OCI-M1 (cell line): Measurements from ENCODE around the gene RNF151.
"Not testable (repeated sequence)": the region's sequence is repeated elsewhere in the genome, so short reads cannot be mapped to it uniquely, and the experiment has no call there.

Experiments
- DNase-seq: peaks from one replicate; lab custom pipeline; 2025; lab: John Stamatoyannopoulos, UW

RNF151 gene

DNA sequence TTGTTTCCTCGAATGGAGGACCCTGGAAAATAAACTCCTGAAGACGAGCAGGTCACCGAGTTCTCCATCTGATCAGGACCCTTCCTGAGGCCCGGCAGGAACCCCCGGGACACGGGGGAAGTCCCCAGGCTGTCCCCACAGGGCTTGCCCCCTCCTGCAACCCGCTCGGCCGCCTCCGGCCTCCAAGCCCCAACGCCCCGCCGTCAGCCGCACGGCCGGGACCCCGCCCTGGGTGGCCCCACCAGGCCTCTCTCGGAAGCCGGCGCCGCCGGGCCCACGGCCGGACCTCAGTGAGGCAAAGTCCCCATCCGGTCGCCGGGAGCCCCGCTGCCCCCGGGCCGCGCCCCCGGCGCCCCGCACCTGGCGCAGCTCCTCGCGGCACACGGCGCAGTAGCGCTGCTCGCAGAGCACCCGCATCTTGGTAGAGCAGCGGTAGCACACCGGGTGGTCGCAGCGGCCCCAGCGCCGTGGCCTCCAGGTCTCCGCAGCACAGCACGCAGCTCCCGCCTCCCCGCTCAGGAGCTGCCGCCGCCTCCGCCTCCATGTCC lies 42.6 kb downstream of the RNF151 start:
- peak; percentile 40 for DNase-seq

GRCh38 chr16:2009791-2010510 lies 43.3 kb downstream of the RNF151 start, which contains the start of gene ZNF598:
TSS of gene ZNF598 (minus strand) at chr16:2009821.
- DNase-seq = peak; percentile 92

GRCh38 chr16:2011726-2012125 lies 45.1 kb downstream of the RNF151 start:
- DNase-seq = not testable (repeated sequence)

DNA sequence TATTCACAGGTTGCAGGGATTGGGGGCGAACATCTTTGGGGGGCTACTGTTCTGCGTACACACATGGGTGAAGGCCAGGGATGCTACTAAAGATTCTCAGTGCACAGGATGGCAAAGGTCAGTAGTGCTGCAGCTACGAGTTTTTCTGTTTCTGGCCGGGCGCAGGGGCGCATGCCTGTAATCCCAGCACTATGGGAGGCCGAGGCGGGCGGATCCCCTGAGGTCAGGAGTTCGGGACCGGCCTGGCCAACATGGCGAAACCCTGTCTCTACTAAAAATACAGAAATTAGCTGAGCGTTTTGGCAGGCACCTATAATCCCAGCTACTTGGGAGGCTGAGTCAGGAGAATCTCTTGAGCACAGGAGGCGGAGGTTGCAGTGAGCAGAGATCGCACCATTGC lies 46.9 kb downstream of the RNF151 start:
- no peak for DNase-seq

DNA sequence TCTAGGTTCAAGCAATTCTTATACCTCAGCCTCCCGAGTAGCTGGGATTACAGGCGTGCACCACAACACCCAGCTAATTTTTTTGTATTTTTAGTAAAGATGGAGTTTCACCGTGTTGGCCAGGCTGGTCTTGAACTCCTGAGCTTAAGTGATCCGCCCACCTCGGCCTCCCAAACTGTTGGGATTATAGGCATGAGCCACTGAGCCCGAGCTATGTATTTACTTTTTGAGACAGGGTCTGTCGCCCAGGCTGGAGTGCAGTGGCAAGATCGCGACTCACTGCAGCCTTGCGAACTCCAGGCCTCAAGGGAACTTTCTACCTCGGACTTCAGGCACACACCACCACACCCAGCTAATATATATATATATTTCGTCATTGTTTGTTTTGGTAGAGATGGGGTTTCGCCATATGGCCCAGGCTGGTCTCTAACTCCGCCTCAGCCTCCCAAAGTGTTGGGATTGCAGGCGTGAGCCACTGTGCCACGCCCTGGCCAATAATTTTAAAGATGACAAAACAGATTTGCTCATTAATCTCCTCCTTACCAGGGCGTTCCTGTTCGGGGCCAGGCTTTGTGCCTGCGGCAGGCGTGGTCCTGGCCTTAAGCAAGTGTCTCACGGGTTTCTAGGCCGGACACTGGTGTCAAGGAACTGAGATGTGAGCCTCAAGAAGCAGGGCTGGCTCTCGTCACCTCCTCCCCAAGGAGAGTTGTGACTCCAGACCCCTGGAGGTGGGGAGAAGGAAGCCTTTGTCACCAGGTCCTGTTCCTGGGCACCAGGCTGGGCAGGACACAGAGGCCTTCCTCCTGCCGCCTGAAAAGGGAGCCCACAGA lies 48.7 kb downstream of the RNF151 start:
- no peak for DNase-seq

DNA sequence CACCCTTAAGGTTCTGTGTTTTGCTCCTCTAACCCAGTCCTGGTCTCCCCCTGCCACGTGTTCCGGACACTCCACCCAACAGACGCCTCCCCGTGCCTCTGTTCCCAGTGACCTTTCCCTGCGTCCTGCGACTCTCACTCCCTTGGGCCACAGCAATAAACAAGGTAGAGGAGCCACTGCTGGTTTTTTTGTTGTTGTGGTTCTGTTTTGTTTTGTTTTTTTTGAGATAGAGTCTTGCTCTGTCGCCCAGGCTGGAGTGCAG lies 49.2 kb downstream of the RNF151 start:
- DNase-seq = no peak

DNA sequence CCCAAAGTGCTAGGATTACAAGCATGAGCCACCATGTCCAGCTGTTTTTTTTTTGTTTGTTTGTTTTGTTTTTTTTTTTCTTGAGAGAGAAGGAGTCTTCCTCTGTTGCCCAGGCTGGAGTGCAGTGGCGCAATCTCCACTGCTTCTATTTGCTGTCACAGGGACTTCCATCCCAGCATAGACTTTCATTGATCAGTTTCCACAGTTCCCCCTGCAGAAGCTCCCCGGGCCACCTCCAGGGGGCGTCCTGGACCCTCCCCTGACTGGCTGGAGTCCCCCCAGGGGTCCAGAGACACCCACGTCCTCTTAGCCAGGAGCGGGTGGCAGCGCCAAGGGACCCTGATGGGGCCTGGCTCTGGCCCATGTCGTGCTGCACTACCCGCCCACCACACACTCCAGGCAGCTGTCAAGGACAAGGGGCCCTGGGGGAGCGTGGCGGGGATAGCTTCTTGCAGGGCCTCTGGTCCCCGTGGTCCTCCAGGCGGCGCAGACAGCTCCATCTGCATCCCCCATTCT lies 49.8 kb downstream of the RNF151 start:
- peak; percentile 25 for DNase-seq
